ENCODE measurements around the gene ZSCAN5B.
A peak's percentile ranks its signal among the peaks of the same experiment; 100 is the strongest.

Gene ZSCAN5B

DNA sequence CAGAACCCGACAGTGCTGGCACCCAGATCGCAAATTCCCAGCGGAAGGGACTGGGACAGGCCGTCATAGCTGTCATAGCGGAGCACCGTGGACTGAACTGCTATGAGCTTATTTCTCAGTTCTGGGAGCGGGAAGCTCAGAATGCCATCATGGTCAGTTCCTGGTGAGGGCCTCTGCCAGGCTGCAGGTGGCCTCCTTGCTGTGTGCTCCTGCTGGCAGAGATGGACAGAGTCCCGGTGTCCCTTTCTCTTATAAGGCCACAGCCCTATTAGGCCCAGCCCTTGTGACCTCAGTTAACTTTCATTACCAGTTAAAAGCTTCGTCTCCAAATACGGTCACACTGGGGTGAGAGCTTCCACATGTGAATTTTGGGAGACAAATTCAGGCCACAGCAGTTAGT lies 51.9 kb downstream of the ZSCAN5B start:
- TF ChIP-seq, protein P1, sequence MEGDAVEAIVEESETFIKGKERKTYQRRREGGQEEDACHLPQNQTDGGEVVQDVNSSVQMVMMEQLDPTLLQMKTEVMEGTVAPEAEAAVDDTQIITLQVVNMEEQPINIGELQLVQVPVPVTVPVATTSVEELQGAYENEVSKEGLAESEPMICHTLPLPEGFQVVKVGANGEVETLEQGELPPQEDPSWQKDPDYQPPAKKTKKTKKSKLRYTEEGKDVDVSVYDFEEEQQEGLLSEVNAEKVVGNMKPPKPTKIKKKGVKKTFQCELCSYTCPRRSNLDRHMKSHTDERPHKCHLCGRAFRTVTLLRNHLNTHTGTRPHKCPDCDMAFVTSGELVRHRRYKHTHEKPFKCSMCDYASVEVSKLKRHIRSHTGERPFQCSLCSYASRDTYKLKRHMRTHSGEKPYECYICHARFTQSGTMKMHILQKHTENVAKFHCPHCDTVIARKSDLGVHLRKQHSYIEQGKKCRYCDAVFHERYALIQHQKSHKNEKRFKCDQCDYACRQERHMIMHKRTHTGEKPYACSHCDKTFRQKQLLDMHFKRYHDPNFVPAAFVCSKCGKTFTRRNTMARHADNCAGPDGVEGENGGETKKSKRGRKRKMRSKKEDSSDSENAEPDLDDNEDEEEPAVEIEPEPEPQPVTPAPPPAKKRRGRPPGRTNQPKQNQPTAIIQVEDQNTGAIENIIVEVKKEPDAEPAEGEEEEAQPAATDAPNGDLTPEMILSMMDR (IDR thresholded peaks at IDR 0.05; ENCODE audit: low read length, missing control alignments) = no peak
- no peak for DNase-seq (ENCODE audit: low read depth)
- H3K4me3 ChIP-seq (replicated peaks; ENCODE audit: low read depth, low read length) = no peak overlapping the region

- DNase-seq (ENCODE audit: low read depth) = no peak
- TF ChIP-seq, protein P1 (IDR thresholded peaks at IDR 0.05; ENCODE audit: low read length, missing control alignments) = no peak
Measured at GRCh38 chr19:56144831-56145230, 52.8 kb downstream of the ZSCAN5B start.

GRCh38 chr19:56144376-56144775 lies 53.2 kb downstream of the ZSCAN5B start:
- no peak for DNase-seq (ENCODE audit: low read depth)
- no peak overlapping the region for H3K4me3 ChIP-seq (replicated peaks; ENCODE audit: low read depth, low read length)
- TF ChIP-seq, protein P1 (IDR thresholded peaks at IDR 0.05; ENCODE audit: low read length, missing control alignments) = no peak

More at GRCh38 chr19:56144831-56145230, 52.8 kb downstream of the ZSCAN5B start:
- no peak overlapping the region for H3K4me3 ChIP-seq (replicated peaks; ENCODE audit: low read depth, low read length)

GRCh38 chr19:56142897-56143434 lies 54.6 kb downstream of the ZSCAN5B start:
- H3K4me3 ChIP-seq (replicated peaks; ENCODE audit: low read depth, low read length) = no peak overlapping the region
- no peak for DNase-seq (ENCODE audit: low read depth)
- TF ChIP-seq, protein P1 (IDR thresholded peaks at IDR 0.05; ENCODE audit: low read length, missing control alignments) = no peak

- peak overlapping the region; percentile 66 for H3K4me3 ChIP-seq (replicated peaks; ENCODE audit: low read depth, low read length)
- DNase-seq (ENCODE audit: low read depth) = no peak
- TF ChIP-seq, protein P1 (IDR thresholded peaks at IDR 0.05; ENCODE audit: low read length, missing control alignments) = no peak
Measured at GRCh38 chr19:56142087-56142787, 55.3 kb downstream of the ZSCAN5B start.

DNA sequence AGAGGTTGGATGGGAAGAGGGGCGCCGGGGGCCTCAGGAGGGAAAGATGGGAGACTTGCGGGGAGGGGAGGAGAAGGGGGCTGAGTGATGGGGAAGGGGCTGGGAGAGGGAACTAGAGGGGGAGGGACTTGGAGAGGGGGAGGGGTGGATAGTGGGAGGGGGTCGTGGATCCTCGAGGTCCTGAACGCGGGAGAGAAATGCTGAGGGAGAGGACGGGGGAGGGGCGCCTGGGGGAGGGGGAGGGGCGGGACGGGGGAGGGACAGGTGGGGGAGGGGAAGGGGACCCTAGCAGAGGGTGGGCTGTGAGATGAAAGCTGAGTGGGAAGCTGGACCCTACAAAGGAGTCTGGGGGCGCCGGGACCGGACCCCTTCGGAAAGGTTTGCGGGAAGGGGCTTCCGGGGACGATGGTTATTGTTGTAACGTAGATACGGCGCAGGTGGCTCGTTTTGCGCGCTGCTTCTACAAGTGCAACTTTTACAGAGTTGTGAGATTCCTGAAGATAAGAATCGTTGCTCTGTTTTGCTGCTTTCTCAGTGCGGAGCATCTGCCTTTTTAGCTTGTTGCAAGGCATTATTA lies 56.1 kb downstream of the ZSCAN5B start:
- no peak for DNase-seq (ENCODE audit: low read depth)
- TF ChIP-seq, protein P1 (IDR thresholded peaks at IDR 0.05; ENCODE audit: low read length, missing control alignments) = no peak
- H3K4me3 ChIP-seq (replicated peaks; ENCODE audit: low read depth, low read length) = peak overlapping the region; percentile 66

Data from fibroblast of pulmonary artery (primary cell).